ENCODE measurements around the gene CD244.

The CD244 gene

DNA sequence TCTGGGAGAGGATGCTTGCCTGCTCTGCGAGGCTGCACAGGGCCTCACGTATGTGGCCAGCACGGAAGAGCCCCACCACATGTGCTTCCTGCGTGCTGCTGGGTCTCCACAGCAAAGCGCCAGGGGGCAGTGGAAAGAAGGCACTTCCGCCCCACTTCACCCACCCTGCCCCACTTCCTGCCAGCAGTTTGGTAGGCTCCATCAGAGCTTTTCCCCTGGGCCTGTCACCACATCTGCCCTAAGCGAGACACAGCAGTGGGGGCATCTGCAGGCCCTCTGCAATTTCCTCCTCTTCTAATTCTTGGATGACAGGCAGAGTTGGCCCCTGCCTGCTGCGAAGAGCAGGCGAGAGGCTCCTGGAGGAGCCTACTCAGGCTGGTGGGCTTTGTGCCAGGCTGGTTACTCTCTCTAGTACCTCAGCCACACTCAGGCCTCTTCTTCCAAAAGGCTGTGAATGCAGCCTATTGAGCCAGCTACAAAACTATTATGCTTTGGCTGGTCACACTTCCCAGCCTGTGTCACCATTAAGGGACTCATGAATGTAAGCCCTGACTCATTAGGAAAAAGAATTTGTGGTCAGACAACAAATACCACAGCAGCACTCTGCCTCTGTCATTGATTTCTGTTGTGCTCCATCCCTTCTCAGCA is 25.0 kb downstream of the CD244 start:
- no peak for DNase-seq (ENCODE audit: low spot score)
- H3K4me1 ChIP-seq (ENCODE audit: insufficient read depth, poor library complexity, severe bottlenecking) = no peaks in the 10 kb centered on the region
- H3K27ac ChIP-seq (ENCODE audit: poor library complexity, severe bottlenecking) = no peak overlapping the region
- H3K36me3 ChIP-seq (ENCODE audit: low read depth) = no peaks in the 10 kb centered on the region
- TF ChIP-seq, protein P1, sequence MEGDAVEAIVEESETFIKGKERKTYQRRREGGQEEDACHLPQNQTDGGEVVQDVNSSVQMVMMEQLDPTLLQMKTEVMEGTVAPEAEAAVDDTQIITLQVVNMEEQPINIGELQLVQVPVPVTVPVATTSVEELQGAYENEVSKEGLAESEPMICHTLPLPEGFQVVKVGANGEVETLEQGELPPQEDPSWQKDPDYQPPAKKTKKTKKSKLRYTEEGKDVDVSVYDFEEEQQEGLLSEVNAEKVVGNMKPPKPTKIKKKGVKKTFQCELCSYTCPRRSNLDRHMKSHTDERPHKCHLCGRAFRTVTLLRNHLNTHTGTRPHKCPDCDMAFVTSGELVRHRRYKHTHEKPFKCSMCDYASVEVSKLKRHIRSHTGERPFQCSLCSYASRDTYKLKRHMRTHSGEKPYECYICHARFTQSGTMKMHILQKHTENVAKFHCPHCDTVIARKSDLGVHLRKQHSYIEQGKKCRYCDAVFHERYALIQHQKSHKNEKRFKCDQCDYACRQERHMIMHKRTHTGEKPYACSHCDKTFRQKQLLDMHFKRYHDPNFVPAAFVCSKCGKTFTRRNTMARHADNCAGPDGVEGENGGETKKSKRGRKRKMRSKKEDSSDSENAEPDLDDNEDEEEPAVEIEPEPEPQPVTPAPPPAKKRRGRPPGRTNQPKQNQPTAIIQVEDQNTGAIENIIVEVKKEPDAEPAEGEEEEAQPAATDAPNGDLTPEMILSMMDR (IDR thresholded peaks at IDR 0.05; ENCODE audit: poor library complexity, severe bottlenecking) = no peak
- no peaks in the 10 kb centered on the region for H3K9me3 ChIP-seq (ENCODE audit: severe bottlenecking)
- ATAC-seq (ENCODE audit: low read depth) = peak; percentile 27; the same call in 1 of the 3 replicates
- H3K4me3 ChIP-seq (ENCODE audit: severe bottlenecking) = no peak overlapping the region
- no peaks in the 10 kb centered on the region for H3K27me3 ChIP-seq (ENCODE audit: insufficient read depth, poor library complexity, severe bottlenecking)

DNA sequence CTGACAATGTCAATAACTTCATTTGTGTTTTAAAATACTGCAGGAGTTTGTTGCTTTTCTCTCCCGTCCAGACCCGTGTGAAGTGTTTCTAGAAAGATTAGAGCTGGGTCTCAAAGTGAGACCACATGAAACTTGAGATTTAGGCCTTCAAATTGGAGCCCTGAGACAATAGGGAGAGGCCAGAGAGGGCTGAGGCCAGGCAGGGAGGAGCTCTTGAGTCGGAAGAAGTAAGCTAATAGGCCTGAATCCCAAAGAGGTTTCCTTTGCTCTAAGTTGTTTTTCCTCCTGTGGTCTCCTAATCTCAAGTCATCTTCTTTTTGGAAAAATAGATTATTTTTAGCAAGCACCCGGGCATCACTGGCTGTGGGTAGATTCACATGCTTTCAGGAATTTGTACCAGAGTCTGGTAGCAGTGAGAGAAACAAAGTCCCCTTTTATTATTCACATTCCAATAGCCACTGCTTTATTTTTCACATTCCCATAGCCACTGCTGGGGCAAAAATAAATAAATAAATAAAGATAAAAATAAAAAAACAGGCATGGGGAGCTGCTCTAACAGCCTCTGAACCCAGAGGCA is 25.6 kb downstream of the CD244 start:
- Histone ChIP-seq H3K4me3 (ENCODE audit: severe bottlenecking) (no peak overlapping the region), H3K27me3 (ENCODE audit: insufficient read depth, poor library complexity, severe bottlenecking) (no peaks in the 10 kb centered on the region)

DNA sequence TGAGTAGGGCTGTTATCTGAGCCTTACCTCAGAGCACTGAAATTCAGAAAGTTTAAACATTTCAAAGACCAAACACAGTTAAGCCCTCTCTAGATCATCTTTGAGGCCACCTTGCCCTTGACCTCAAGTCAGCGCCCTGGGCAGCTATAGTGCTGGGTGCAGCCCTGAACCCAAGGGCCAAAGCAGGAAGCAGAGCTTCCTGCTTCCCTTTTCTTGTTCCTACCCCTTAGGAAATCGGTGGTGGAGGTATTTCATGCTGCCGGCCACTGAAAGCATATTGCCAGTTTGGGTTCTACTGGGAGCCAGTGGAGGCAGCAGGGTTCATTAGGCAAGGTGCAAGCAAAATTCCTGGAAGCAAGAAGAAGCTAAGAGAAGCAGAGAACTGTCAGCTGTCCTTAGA is 26.1 kb downstream of the CD244 start:
- no peaks in the 10 kb centered on the region for H3K4me1 ChIP-seq (ENCODE audit: insufficient read depth, poor library complexity, severe bottlenecking)
- TF ChIP-seq, protein P1 (IDR thresholded peaks at IDR 0.05; ENCODE audit: poor library complexity, severe bottlenecking) = no peak
- no peaks in the 10 kb centered on the region for H3K27me3 ChIP-seq (ENCODE audit: insufficient read depth, poor library complexity, severe bottlenecking)
- DNase-seq (ENCODE audit: low spot score) = no peak
- no peak overlapping the region for H3K4me3 ChIP-seq (ENCODE audit: severe bottlenecking)
- no peak overlapping the region for H3K27ac ChIP-seq (ENCODE audit: poor library complexity, severe bottlenecking)
- no peaks in the 10 kb centered on the region for H3K36me3 ChIP-seq (ENCODE audit: low read depth)
- H3K9me3 ChIP-seq (ENCODE audit: severe bottlenecking) = no peaks in the 10 kb centered on the region
- no peak for ATAC-seq (ENCODE audit: low read depth)

More for the DNA sequence above, 25.6 kb downstream of the CD244 start:
- TF ChIP-seq, protein P1 (IDR thresholded peaks at IDR 0.05; ENCODE audit: poor library complexity, severe bottlenecking) = no peak
- ATAC-seq (ENCODE audit: low read depth) (no peak), DNase-seq (ENCODE audit: low spot score) (no peak)
- no peaks in the 10 kb centered on the region for H3K4me1 ChIP-seq (ENCODE audit: insufficient read depth, poor library complexity, severe bottlenecking)
- H3K36me3 ChIP-seq (ENCODE audit: low read depth) = no peaks in the 10 kb centered on the region
- H3K9me3 ChIP-seq (ENCODE audit: severe bottlenecking) = no peaks in the 10 kb centered on the region
- H3K27ac ChIP-seq (ENCODE audit: poor library complexity, severe bottlenecking) = no peak overlapping the region

DNA sequence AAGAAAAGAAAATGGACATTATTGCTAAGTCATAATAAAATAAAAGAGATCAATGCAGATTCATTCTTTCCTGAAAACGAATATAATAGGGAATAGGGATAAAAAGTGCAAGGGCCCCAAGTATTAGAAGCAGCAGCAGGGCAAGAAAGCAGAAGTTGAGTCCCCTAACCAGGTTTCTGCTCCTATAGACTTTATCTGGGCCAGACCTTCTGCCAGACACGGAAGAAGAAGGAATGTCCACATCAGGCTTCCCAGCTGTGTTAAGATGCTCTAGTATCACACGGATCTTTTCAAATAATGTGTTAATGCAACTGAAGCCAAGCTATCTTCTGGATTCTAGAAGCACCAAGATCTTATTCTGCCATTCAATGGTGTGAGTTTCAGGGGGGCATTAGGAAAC is 26.9 kb downstream of the CD244 start:
- no peaks in the 10 kb centered on the region for H3K9me3 ChIP-seq (ENCODE audit: severe bottlenecking)
- H3K36me3 ChIP-seq (ENCODE audit: low read depth) = no peaks in the 10 kb centered on the region
- no peak overlapping the region for H3K27ac ChIP-seq (ENCODE audit: poor library complexity, severe bottlenecking)
- TF ChIP-seq, protein P1 (IDR thresholded peaks at IDR 0.05; ENCODE audit: poor library complexity, severe bottlenecking) = no peak
- no peaks in the 10 kb centered on the region for H3K4me1 ChIP-seq (ENCODE audit: insufficient read depth, poor library complexity, severe bottlenecking)
- H3K27me3 ChIP-seq (ENCODE audit: insufficient read depth, poor library complexity, severe bottlenecking) = no peaks in the 10 kb centered on the region
- no peak for DNase-seq (ENCODE audit: low spot score)
- no peak for ATAC-seq (ENCODE audit: low read depth)
- H3K4me3 ChIP-seq (ENCODE audit: severe bottlenecking) = no peak overlapping the region

DNA sequence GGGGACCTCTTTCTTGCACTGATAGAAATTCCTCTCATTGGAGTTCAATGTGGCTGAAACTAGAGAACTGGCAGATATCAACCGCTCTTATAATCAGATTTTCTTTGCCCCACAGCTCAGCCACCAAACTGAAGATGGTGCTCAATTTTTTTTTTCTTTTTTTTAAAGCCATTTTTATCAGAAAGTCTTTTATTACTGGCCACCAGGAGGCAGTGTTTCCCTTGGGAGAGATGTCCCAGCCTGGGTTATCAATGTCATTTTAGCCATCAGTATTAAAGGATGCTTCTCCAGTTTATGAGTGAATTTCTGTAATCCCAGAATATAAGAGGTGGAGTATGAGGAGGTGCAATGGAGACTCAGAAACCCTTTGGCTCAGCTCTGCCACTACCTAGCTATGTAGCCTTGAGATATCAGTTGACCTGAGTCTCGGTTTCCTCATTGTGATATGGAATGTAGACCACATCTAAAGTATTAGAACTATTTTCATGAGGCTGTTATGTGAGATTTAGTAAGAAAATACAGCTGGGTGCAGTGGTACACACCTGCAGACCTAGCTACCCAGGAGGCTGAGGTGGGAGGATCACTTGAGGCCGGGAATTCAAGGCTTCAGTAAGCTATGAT is 27.6 kb downstream of the CD244 start:
- Histone ChIP-seq H3K36me3 (ENCODE audit: low read depth) (no peaks in the 10 kb centered on the region), H3K4me3 (ENCODE audit: severe bottlenecking) (no peak overlapping the region), H3K9me3 (ENCODE audit: severe bottlenecking) (no peaks in the 10 kb centered on the region), H3K4me1 (ENCODE audit: insufficient read depth, poor library complexity, severe bottlenecking) (no peaks in the 10 kb centered on the region), H3K27ac (ENCODE audit: poor library complexity, severe bottlenecking) (no peak overlapping the region), H3K27me3 (ENCODE audit: insufficient read depth, poor library complexity, severe bottlenecking) (no peaks in the 10 kb centered on the region)
- no peak for ATAC-seq (ENCODE audit: low read depth)
- no peak for DNase-seq (ENCODE audit: low spot score)
- TF ChIP-seq, protein P1 (IDR thresholded peaks at IDR 0.05; ENCODE audit: poor library complexity, severe bottlenecking) = peak; percentile 81
